AG04450 (cell line): ENCODE measurements around the gene PLXNA1. TPM values are rescaled to one million over a fixed set of nuclear protein-coding genes. Genes with fewer than 3 reads are reported as not detected.

ENCODE experiments used
- CTCF ChIA-PET: fragments of 300-600, 350-600 bp; formaldehyde crosslinking; extraction: SDS; loops from one replicate; lab custom pipeline; 2022; ENCODE audit warnings: antibody characterized with exemption, inconsistent platforms; lab: Charles Lee
- POLR2A ChIA-PET: fragments of 350-600 bp; formaldehyde crosslinking; extraction: SDS; loops from one replicate; lab custom pipeline; 2021; ENCODE audit warnings: antibody characterized with exemption, inconsistent platforms; lab: Yijun Ruan, JAX
- DNase-seq: peaks from one replicate; pipeline ENCODE4 v3.0.0-alpha.2; 2011; ENCODE audit warnings: low read depth, low spot score
- H3K27ac ChIP-seq: one replicate; pipeline ENCODE4 v1.5.1; 2012; ENCODE audit warnings: low read depth, low read length, control low read depth
- H3K27me3 ChIP-seq: one replicate; pipeline ENCODE4 v1.6.0; 2012; ENCODE audit warnings: low read length; ENCODE audit not compliant: control insufficient read depth, insufficient read depth
- H3K4me3 ChIP-seq: 2 replicates; pipeline ENCODE4 v1.5.1; 2011; ENCODE audit warnings: mild to moderate bottlenecking, low read depth, low read length, control low read depth
- H3K9me3 ChIP-seq: 2 replicates; pipeline ENCODE4 v1.5.1; 2012; ENCODE audit warnings: low read length; ENCODE audit not compliant: control insufficient read depth, insufficient read depth
- CTCF ChIP-seq: IDR thresholded peaks from 2 replicates; pipeline ENCODE4 v1.5.1; 2011; ENCODE audit warnings: low read depth, low read length, control low read depth, inconsistent platforms
- polyA plus RNA-seq: library from polyadenylated mRNA; depleted of rRNA; stranded (reverse); fragments of >200 nt; gene quantifications from 2 replicates; pipeline ENCODE4 v1.2.3, GENCODE V29; 2011

PLXNA1 gene
- polyA plus RNA-seq, 1 experiment = 22.0 TPM

DNA sequence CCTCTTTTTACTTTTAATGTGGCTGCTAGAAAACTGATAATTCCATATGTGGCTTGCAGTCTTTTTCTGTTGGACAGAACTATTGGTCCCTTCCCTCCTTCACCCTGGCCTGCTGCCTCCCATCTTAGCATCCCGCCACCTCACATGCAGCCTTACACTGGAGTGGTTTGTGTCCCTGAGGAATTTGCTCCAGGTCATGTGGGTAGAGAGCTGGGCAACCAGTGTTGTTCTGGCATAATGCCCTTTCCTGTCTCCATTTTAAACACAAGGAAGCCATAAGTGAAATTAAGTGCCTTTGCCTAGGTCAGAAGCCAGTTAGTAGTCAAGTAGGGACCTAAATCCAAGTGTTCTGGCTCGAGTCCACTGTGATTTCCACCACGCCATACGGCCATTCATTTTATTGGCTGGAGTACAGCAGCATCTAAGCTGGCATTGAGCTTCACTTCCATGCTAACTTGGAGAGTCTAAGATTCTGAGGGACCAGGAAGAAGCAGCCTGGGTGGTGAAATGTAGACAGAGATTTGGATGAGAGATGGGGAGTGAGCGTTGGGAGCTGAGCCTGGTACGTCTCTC is 46.0 kb upstream of the PLXNA1 start:
- DNase-seq = no peak
- CTCF ChIA-PET = no interaction called here
- no peak overlapping the region for H3K27ac ChIP-seq

DNA sequence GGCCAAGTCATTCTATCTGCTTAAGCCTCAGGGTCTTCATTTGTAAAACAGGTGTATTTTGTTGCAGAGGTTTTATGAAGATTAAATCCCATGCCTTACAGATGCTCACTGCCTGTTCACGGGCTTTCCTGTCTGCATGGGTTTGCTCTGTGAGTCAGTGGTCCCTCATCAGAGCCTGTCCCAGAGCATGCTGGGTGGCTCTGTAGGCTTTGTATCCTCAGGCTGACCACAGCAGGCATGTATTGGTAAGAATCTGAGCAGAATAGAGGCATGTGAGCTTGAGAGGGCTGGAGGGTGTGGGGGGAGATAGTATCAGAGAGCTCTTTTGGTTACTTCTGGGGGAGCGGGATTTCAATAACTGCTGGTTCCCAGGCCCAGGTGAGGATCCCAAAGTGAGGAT is 45.4 kb upstream of the PLXNA1 start:
- Histone ChIP-seq H3K27me3 (no peaks in the 10 kb centered on the region), H3K27ac (no peak overlapping the region), H3K9me3 (no peaks in the 10 kb centered on the region; the same call in 1 of the 2 replicates), H3K4me3 (no peak overlapping the region)
- no peak for TF ChIP-seq CTCF
- DNase-seq = no peak
- CTCF ChIA-PET = interaction anchor here (1.8 kb wide), 1 partner anchor 258 kb away, joined by 5 read pairs; no protein-coding TSS in a partner anchor
- POLR2A ChIA-PET = no interaction called here

More for the DNA sequence above, 46.0 kb upstream of the PLXNA1 start:
- Histone ChIP-seq H3K9me3 (no peaks in the 10 kb centered on the region; the same call in 1 of the 2 replicates), H3K4me3 (no peak overlapping the region), H3K27me3 (no peaks in the 10 kb centered on the region)
- POLR2A ChIA-PET = interaction anchor here (0.5 kb wide), 1 partner anchor 165 kb away, joined by 3 read pairs; no protein-coding TSS in a partner anchor
- TF ChIP-seq CTCF = no peak

GRCh38 chr3:126937973-126938372 is 44.9 kb upstream of the PLXNA1 start:
- Histone ChIP-seq H3K27ac (no peak overlapping the region), H3K4me3 (no peak overlapping the region), H3K27me3 (no peaks in the 10 kb centered on the region), H3K9me3 (no peaks in the 10 kb centered on the region)
- no peak for TF ChIP-seq CTCF
- POLR2A ChIA-PET = no interaction called here
- CTCF ChIA-PET = interaction anchor here (1.3 to 1.8 kb wide), 3 partner anchors 11 to 258 kb away, joined by 3 to 5 read pairs (median 3); no protein-coding TSS in a partner anchor
- DNase-seq = no peak

DNA sequence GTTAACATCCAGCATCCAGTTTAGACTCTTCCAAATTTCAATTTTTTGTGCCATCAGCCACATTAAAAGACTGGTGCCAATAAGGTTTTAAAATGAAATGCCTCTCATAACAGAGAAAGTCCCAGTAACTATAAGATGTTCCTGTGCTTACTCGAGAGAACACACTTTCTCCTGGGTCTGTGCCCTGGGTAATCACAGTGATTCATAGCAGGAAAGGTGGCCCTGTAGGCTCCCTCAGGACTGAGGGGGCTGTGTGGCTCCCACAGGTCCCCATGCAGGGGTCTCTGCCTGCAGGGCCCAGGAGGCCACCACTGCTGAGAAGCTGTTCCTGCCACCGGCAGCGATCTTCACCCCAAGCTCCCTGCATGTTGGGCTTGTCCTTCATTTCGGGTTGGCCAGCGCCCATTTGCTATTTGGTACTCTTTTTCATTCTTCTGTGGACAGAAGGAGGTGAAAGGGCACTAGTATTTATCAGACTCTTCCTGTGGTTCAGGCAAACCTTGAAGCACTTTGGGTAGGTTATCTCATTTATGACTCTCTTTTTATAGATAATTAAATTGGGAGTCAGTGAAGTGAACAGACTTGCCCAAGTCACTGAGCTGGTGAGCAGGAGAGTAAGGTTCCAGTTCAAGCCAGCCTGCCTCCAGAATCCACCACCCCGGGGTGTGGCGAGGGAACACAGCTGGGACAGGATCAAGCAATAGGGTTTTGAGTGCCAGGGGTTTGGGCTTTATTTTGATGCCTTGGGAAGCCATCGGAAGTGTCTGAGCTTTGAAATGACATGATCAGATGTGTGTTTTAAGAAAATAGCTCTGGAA is 44.2 kb upstream of the PLXNA1 start:
- CTCF ChIA-PET = interaction anchor here (1.3 to 1.8 kb wide), 3 partner anchors 11 to 259 kb away, joined by 3 to 5 read pairs (median 3); no protein-coding TSS in a partner anchor
- DNase-seq = no peak
- Histone ChIP-seq H3K27ac (no peak overlapping the region), H3K9me3 (no peaks in the 10 kb centered on the region), H3K4me3 (no peak overlapping the region), H3K27me3 (no peaks in the 10 kb centered on the region)
- TF ChIP-seq CTCF = no peak
- POLR2A ChIA-PET = no interaction called here

- no peak for TF ChIP-seq CTCF
- ChIA-PET POLR2A (no interaction called here), CTCF (interaction anchor here (1.3 to 1.8 kb wide), 3 partner anchors 12 to 260 kb away, joined by 3 to 5 read pairs (median 3); no protein-coding TSS in a partner anchor)
- DNase-seq = no peak
- Histone ChIP-seq H3K4me3 (no peak overlapping the region), H3K9me3 (no peaks in the 10 kb centered on the region), H3K27me3 (no peaks in the 10 kb centered on the region), H3K27ac (no peak overlapping the region)
Observed at GRCh38 chr3:126939338-126939718, 43.6 kb upstream of the PLXNA1 start.
